ENCODE data around the gene SLC30A2.

SLC30A2 gene

GRCh38 chr1:26084844-26085243, 38.9 kb upstream of the SLC30A2 start:
- no peak for DNase-seq (ENCODE audit: extremely low read depth, low read depth)
- TF ChIP-seq, protein P1, sequence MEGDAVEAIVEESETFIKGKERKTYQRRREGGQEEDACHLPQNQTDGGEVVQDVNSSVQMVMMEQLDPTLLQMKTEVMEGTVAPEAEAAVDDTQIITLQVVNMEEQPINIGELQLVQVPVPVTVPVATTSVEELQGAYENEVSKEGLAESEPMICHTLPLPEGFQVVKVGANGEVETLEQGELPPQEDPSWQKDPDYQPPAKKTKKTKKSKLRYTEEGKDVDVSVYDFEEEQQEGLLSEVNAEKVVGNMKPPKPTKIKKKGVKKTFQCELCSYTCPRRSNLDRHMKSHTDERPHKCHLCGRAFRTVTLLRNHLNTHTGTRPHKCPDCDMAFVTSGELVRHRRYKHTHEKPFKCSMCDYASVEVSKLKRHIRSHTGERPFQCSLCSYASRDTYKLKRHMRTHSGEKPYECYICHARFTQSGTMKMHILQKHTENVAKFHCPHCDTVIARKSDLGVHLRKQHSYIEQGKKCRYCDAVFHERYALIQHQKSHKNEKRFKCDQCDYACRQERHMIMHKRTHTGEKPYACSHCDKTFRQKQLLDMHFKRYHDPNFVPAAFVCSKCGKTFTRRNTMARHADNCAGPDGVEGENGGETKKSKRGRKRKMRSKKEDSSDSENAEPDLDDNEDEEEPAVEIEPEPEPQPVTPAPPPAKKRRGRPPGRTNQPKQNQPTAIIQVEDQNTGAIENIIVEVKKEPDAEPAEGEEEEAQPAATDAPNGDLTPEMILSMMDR (IDR thresholded peaks at IDR 0.05; ENCODE audit: low read depth, low read length): no peak

DNA sequence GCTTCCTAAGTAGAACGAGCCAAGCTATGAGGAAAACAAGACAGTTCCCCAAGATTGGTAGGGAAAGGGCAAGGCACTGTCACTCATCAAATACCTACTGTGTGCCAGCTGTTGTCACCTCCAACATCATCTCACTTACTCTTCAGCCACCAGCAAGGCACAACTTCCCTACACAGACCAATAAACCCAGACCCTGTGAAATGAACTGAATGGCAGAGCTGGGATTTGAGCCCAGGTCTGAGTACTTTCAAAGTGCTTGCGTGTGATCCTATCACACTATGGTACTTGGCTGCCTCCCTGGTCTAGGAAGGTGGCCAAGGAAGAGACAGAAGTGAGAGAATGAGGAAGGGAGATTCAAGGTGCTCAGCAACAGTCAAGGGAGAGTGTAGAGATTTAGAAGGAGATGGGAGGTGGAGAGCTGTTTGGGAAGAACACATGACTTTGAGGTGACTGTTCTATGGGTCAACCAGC, 38.2 kb upstream of the SLC30A2 start:
- no peak for DNase-seq (ENCODE audit: extremely low read depth, low read depth)
- TF ChIP-seq, protein P1 (IDR thresholded peaks at IDR 0.05; ENCODE audit: low read depth, low read length): no peak

GRCh38 chr1:26083208-26083607, 37.3 kb upstream of the SLC30A2 start:
- no peak for DNase-seq (ENCODE audit: extremely low read depth, low read depth)
- TF ChIP-seq, protein P1 (IDR thresholded peaks at IDR 0.05; ENCODE audit: low read depth, low read length): no peak

- no peak for DNase-seq (ENCODE audit: extremely low read depth, low read depth)
- TF ChIP-seq, protein P1 (IDR thresholded peaks at IDR 0.05; ENCODE audit: low read depth, low read length): no peak
These were observed 36.1 kb upstream of the SLC30A2 start for GRCh38 chr1:26082020-26082350.

- TF ChIP-seq, protein P1 (IDR thresholded peaks at IDR 0.05; ENCODE audit: low read depth, low read length): no peak
- DNase-seq (ENCODE audit: extremely low read depth, low read depth): no peak
These were observed 35.5 kb upstream of the SLC30A2 start for GRCh38 chr1:26081267-26082019.

DNA sequence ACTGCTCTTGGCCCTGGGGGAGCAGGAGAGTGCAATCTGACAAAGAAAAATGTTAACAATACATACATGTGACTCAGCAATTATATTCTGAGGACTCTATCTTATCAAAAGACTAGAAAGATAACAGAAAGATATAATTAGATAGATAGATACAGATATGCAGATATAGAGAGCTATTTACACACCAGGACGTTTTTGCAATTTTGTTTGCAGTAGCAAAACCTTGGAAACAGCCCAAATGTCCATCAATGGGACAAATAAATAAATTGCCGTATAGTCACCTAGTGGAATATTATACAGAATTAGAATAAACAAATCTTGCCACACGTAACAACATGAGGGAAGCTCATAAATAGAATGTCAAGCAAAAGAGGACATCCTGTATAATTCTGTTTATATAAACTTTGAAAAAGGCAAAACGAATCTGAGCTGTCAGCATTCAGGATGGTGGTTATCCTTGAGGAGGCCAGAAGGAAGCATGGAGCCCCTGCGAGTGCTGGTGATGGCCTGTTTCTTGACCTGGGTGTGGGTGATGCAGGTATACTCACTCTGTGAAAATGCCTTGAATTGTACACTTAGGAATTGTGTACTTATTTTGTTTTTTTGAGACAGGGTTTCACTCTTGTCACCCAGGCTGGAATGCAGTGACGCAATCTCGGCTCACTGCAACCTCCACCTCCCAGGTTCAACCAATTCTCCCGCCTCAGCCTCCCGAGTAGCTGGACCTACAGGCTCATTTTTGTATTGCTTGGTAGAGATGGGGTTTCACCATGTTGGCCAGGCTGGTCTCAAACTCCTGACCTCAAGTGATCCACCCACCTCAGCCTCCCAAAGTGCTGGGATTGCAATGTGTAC, 34.3 kb upstream of the SLC30A2 start:
- no peak for DNase-seq (ENCODE audit: extremely low read depth, low read depth)

More for the DNA sequence above, 34.3 kb upstream of the SLC30A2 start:
- TF ChIP-seq, protein P1 (IDR thresholded peaks at IDR 0.05; ENCODE audit: low read depth, low read length): no peak
